ENCODE results near the gene MOCS1. TPM values are rescaled to one million over a fixed set of nuclear protein-coding genes. Genes with fewer than 3 reads are reported as not detected.

Gene MOCS1
- total RNA-seq, 4 donors from 2014 or later, result 5.0 to 12.0 (median 8.4) TPM

GRCh38 chr6:39882531-39882899 is 51.7 kb downstream of the MOCS1 start:
- H3K27ac ChIP-seq, result peak overlapping the region in 3 of 4 donors; percentile 42 to 49 (median 45)
- TF ChIP-seq, protein P1, sequence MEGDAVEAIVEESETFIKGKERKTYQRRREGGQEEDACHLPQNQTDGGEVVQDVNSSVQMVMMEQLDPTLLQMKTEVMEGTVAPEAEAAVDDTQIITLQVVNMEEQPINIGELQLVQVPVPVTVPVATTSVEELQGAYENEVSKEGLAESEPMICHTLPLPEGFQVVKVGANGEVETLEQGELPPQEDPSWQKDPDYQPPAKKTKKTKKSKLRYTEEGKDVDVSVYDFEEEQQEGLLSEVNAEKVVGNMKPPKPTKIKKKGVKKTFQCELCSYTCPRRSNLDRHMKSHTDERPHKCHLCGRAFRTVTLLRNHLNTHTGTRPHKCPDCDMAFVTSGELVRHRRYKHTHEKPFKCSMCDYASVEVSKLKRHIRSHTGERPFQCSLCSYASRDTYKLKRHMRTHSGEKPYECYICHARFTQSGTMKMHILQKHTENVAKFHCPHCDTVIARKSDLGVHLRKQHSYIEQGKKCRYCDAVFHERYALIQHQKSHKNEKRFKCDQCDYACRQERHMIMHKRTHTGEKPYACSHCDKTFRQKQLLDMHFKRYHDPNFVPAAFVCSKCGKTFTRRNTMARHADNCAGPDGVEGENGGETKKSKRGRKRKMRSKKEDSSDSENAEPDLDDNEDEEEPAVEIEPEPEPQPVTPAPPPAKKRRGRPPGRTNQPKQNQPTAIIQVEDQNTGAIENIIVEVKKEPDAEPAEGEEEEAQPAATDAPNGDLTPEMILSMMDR (IDR thresholded peaks at IDR 0.05), result no peak
- TF ChIP-seq POLR2A (IDR thresholded peaks at IDR 0.05), result no peak
- WGBS, 2 donors, result 41 to 58% methylated on average over 8 of the region's 8 CpGs
- H3K36me3 ChIP-seq, result peaks cover 0 to 20% (median 4%) of the 10 kb centered on the region in 3 donors
- H3K4me3 ChIP-seq, result no peak overlapping the region
- no peak for DNase-seq
- H3K4me1 ChIP-seq, result peaks cover 0 to 25% (median 7%) of the 10 kb centered on the region in 3 donors
- no peaks in the 10 kb centered on the region for H3K9me3 ChIP-seq
- no peaks in the 10 kb centered on the region for H3K27me3 ChIP-seq
- intact Hi-C loops (cut with DNase I), result loop anchor here (10.0 kb wide), 1 partner anchor 498 kb away; no protein-coding TSS in a partner anchor

DNA sequence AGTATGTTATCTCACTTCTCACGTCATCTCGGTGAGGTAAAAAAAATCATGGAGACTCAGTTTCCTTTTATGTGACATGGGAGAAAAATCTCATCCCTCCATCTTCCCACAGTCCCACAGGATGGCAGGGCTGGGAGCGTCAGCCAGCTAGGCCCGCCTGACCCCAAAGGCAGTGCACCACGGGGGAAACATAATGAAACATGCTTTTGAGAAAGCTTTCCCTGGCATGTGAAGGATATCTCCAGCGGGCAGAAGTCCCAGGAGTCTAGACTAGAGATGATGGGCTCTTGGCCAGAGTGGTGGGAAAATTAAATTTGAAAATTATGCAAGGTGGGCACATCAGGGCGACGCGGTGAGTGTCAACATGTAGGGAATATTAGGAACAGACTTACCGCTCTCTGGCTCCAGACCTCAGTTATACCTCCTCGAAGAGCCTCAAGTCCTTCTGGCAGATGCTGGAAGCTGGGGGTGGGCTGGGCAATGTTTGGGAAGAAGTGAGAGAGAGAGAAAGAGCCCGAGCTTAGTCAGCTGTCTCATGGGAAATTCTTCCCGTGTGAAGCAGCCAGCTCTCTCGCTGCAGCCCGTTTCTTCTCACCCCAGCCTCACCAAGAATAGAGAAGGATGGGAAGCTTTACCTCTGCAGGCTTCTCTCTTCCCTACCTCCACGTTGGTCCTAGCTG is 52.3 kb downstream of the MOCS1 start:
- TF ChIP-seq POLR2A (IDR thresholded peaks at IDR 0.05), result no peak
- TF ChIP-seq, protein P1 (IDR thresholded peaks at IDR 0.05), result no peak
- intact Hi-C loops (cut with DNase I), result loop anchor here (10.0 kb wide), 1 partner anchor 497 kb away; no protein-coding TSS in a partner anchor
- Histone ChIP-seq H3K4me1 (peaks cover 0 to 19% (median 7%) of the 10 kb centered on the region in 3 donors), H3K9me3 (no peaks in the 10 kb centered on the region), H3K27ac (peak overlapping the region in 3 of 4 donors; percentile 42 to 49 (median 45)), H3K4me3 (no peak overlapping the region), H3K27me3 (no peaks in the 10 kb centered on the region), H3K36me3 (peaks cover 0 to 25% (median 4%) of the 10 kb centered on the region in 3 donors)
- no peak for DNase-seq
- 61 to 73% methylated on average over 14 to 16 of the region's 16 CpGs for WGBS, 2 donors

GRCh38 chr6:39880594-39880993 is 53.7 kb downstream of the MOCS1 start:
- Histone ChIP-seq H3K9me3 (no peaks in the 10 kb centered on the region), H3K36me3 (peaks cover 0 to 32% (median 4%) of the 10 kb centered on the region in 3 donors), H3K4me1 (peaks cover 0 to 14% (median 7%) of the 10 kb centered on the region in 3 donors), H3K27me3 (no peaks in the 10 kb centered on the region), H3K4me3 (no peak overlapping the region), H3K27ac (peak overlapping the region in 1 of 4 donors; percentile 28)
- no peak for TF ChIP-seq POLR2A (IDR thresholded peaks at IDR 0.05)
- TF ChIP-seq, protein P1 (IDR thresholded peaks at IDR 0.05), result no peak
- no peak for DNase-seq
- 71 to 75% methylated on average over 4 of the region's 4 CpGs for WGBS, 2 donors
- intact Hi-C loops (cut with DNase I), result loop anchor here (10.0 kb wide), 1 partner anchor 496 kb away; no protein-coding TSS in a partner anchor

GRCh38 chr6:39879535-39879934 is 54.7 kb downstream of the MOCS1 start:
- peak overlapping the region in 1 of 4 donors; percentile 44 for H3K27ac ChIP-seq

GRCh38 chr6:39876826-39877225 is 57.4 kb downstream of the MOCS1 start:
- peaks cover 0 to 49% (median 4%) of the 10 kb centered on the region in 3 donors for H3K36me3 ChIP-seq
- no peaks in the 10 kb centered on the region for H3K9me3 ChIP-seq
- no peaks in the 10 kb centered on the region for H3K27me3 ChIP-seq
- intact Hi-C loops (cut with DNase I), result no loop called here
- H3K4me1 ChIP-seq, result peaks cover 0 to 4% (median 0%) of the 10 kb centered on the region in 3 donors
- no peak for TF ChIP-seq POLR2A (IDR thresholded peaks at IDR 0.05)
- TF ChIP-seq, protein P1 (IDR thresholded peaks at IDR 0.05), result no peak
- no peak overlapping the region for H3K4me3 ChIP-seq
- no peak for DNase-seq
- 61 to 77% methylated on average over 2 of the region's 3 CpGs for WGBS, 2 donors
- H3K27ac ChIP-seq, result peak overlapping the region in 1 of 4 donors; percentile 5

More at GRCh38 chr6:39879535-39879934, 54.7 kb downstream of the MOCS1 start:
- TF ChIP-seq POLR2A (IDR thresholded peaks at IDR 0.05), result no peak
- TF ChIP-seq, protein P1 (IDR thresholded peaks at IDR 0.05), result no peak
- 72 to 79% methylated on average over 2 to 3 of the region's 3 CpGs for WGBS, 2 donors
- DNase-seq, result no peak
- H3K27me3 ChIP-seq, result no peaks in the 10 kb centered on the region
- intact Hi-C loops (cut with DNase I), result no loop called here
- no peak overlapping the region for H3K4me3 ChIP-seq
- no peaks in the 10 kb centered on the region for H3K9me3 ChIP-seq
- peaks cover 0 to 41% (median 4%) of the 10 kb centered on the region in 3 donors for H3K36me3 ChIP-seq
- peaks cover 0 to 14% (median 7%) of the 10 kb centered on the region in 3 donors for H3K4me1 ChIP-seq
